Hematopoietic multipotent progenitor cell treated with erythropoietin and hydrocortisone succinate and interleukin-3 and kit ligand, for 4 days (in vitro differentiated cells): ENCODE data around the gene JAKMIP1.

Experiments used
- DNase-seq: peaks from one replicate; pipeline ENCODE4 v3.0.0-alpha.2; 2015

JAKMIP1 gene

DNA sequence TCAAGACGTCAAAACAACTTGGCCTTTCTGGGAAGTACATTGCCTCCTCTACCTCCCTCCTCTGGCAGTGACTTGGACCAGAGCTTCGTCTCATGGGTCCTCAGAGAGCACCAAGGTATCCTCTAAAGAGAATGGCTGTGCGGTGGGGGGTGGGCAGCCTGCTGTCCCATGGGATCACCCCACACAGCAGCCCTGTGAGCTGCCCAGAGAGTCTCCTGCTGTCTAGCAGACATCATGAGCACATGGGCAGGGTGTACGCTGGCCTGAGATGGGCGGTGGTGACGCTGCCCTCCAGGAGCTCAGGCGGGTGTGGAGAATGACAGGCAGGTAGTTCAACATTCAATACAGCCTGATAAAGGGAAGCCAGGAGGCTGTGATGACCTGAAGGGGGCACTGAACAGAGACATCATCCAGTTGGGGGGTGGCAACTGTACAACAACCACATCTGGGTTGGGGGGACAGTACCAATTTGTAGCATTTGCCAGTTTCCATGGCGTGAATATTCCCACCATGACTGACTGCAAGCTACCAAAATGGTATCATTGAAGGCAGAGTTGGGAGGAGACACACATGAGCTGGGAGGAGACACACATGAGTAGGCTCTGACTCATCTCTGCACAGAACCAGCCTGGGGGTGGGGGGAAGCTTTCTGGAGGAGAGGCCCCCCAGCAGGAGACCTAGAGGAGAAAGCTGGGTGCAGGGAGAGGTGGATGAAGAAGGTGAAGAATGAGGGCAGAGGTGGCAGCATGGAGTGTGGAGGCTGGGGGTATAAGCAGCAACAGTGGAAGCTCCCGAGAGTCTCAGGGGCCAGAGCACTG lies 218.0 kb downstream of the JAKMIP1 start:
- no peak for DNase-seq

DNA sequence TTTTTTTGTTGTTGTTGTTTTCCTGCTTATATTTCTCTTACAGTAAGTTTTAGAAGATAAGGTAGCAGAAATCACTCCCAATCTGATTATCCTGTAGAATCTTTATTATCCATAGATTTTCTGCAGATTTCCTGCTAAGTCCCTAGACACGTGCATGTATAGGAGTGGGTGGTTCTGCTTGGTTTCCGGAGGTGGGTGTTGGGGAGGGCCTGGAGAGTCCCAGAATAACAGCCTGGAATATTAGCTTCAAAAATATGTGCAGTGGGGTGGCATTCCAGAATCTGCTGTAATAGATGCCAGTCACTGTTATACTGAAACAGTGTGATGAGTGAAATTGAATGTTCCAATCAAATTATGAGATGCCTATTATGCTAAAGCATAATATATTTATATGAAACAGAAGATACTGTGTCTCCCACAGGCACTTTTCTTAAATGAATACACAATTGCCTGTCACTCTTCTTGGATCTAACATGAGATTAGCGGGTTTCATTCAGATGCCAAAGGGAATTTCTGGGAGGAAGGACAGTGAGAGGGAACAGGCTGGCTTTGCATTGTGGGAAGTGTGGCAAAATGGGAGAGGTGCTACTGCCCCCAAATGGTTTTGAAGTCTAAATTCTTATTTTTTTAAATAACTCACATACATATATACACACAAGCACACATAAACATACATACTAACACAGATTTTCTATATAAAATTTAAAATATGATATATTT lies 219.8 kb downstream of the JAKMIP1 start:
- DNase-seq, result no peak

DNA sequence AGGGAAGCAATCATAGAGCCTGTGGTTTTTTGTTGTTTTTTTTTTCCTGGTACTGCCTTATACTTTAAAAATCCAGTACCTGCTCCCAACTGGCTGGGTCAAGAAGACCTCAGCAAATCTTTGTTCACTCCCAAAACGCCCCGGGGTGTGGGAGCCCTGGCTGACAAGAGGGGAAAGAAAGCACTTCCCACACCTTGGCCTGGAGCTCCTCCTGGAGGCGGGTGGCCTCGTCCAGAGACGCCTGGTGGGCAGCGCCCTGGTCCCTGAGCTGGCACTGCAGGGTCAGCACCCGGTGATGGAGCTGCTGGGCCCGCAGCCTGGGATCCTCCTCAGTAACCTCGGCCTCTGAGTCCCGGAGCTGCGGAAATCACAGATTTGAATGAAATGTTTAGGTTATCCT lies 220.4 kb downstream of the JAKMIP1 start:
- peak; percentile 32 for DNase-seq

DNA sequence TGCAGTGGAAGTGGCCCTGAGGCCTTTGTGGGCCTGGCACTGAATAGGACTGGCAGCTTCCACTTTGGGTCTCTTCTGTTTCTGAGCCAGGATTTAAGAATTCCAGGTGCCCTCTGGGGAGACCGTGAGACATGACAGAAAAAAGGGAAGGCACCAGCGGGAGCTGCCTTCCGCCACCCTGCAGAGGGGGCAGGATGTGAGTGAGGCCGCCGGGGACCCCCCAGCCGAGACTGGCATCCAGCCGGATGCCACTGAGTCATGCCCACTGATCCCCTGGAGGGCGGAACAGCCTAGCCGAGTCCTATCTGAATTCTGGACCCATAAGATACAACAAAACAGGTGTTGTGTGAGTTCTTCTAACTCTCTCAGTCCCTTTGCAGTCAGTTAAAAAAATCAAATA lies 223.4 kb downstream of the JAKMIP1 start:
- DNase-seq, result no peak

DNA sequence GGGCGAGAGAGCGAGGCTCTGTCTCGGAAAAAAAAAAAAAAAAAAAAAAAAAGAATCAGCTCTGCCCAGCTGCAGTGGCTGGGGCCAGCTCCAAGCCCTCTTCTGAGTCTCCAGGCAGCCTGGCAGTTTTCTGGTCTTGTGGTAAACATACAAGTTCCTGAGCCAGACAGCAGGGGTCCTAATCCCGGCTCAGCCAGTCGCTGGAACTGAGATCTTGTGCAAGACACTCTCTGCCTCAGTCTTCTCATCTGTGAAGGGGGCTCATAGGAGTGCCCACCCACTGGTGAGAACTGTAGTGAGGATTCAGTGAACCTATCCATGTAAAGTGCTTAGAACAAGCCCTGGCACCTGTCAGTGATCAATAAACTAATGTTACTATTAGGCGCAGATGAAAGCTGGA lies 223.9 kb downstream of the JAKMIP1 start:
- DNase-seq, result no peak
